Spleen (tissue), 11 donors: ENCODE data around the gene PCBD1. TPM values are rescaled to one million over a fixed set of nuclear protein-coding genes. Genes with fewer than 3 reads are reported as not detected.
"Not testable (repeated sequence)": the region's sequence is repeated elsewhere in the genome, so short reads cannot be mapped to it uniquely, and the experiment has no call there.

Experiments
- DNase-seq: peaks from one replicate; pipeline ENCODE4 v3.0.0-alpha.2; 2020
- H3K27ac ChIP-seq, 8 donors: fragments of 200-600 bp; sonication (generic) in 7 of 8; 1 replicate in 4 of 8; 2 replicates in 4 of 8; pipeline versions ENCODE4 v1.5.0 to v1.8.0; 2016 to 2021; ENCODE audit warnings: inconsistent platforms in 4 of 8, mild to moderate bottlenecking in 4 of 8, moderate library complexity in 1 of 8
- H3K27me3 ChIP-seq, 7 donors: fragments of 200-600 bp; sonication (generic) in 6 of 7; replicated peaks in 1 of 7; 1 replicate in 4 of 7; 2 replicates in 3 of 7; pipeline versions ENCODE4 v1.5.0 to v1.8.0; 2016 to 2021; ENCODE audit warnings: inconsistent platforms in 3 of 7, mild to moderate bottlenecking in 1 of 7
- H3K36me3 ChIP-seq, 6 donors: fragments of 200-600 bp; sonication (generic) in 5 of 6; 1 replicate in 4 of 6; 2 replicates in 2 of 6; pipeline versions ENCODE4 v1.5.0 to v1.8.0; 2016 to 2021; ENCODE audit warnings: inconsistent platforms in 2 of 6
- H3K4me1 ChIP-seq, 6 donors: fragments of 200-600 bp; sonication (generic) in 5 of 6; 1 replicate in 3 of 6; 2 replicates in 3 of 6; pipeline versions ENCODE4 v1.5.0 to v1.8.0; 2016 to 2021; ENCODE audit warnings: inconsistent platforms in 3 of 6
- H3K4me3 ChIP-seq, 8 donors: fragments of 200-600 bp; sonication (generic) in 7 of 8; 1 replicate in 4 of 8; 2 replicates in 4 of 8; pipeline versions ENCODE4 v1.5.0 to v1.8.0; 2016 to 2021; ENCODE audit warnings: inconsistent platforms in 4 of 8, mild to moderate bottlenecking in 4 of 8, moderate library complexity in 2 of 8
- H3K9me3 ChIP-seq, 8 donors: fragments of 200-600 bp; sonication (generic) in 7 of 8; 1 replicate in 4 of 8; 2 replicates in 4 of 8; pipeline versions ENCODE4 v1.5.0 to v1.8.0; 2016 to 2021; ENCODE audit warnings: inconsistent platforms in 4 of 8
- CTCF ChIP-seq, 11 experiments: fragments of 200-600 bp in 7 of 11; fragments of 450-650 bp in 4 of 11; sonication (generic) in 4 of 11; IDR thresholded peaks in 8 of 11; conservative IDR thresholded peaks in 3 of 11; 1 replicate in 7 of 11; 2 replicates in 4 of 11; pipeline versions ENCODE4 v1.4.0 to v1.8.0; 2016 to 2021; ENCODE audit warnings: antibody characterized with exemption in 11 of 11, inconsistent platforms in 4 of 11, mild to moderate bottlenecking in 1 of 11
- POLR2A ChIP-seq, 3 donors: fragments of 450-650 bp; IDR thresholded peaks; one replicate each; pipeline ENCODE4 v1.5.1; 2017; ENCODE audit warnings: antibody characterized with exemption in 3 of 3, mild to moderate bottlenecking in 1 of 3
- POLR2AphosphoS5 ChIP-seq, 3 donors: sonication (generic); formaldehyde crosslinking; IDR thresholded peaks; one replicate each; pipeline ENCODE4 v1.5.1; 2017; ENCODE audit warnings: antibody characterized with exemption in 3 of 3
- WGBS, 5 donors: extraction: QIAGEN DNeasy Blood & Tissue Kit in 3 of 5; methylation state at CpG; one replicate each; pipeline versions ENCODE4 v1.1.5 to v1.1.7; 2013 to 2018; 5-methylcytosine and 5-hydroxymethylcytosine counted together
- intact Hi-C: fragments of 100-400 bp; cut with DNase I; formaldehyde crosslinking; loops from one replicate; pipeline ENCODE4 v1.15.0; 2023; ENCODE audit warnings: low total_unique reads
- polyA plus RNA-seq, 3 donors: library from polyadenylated mRNA; stranded (reverse); fragments of 200-250 nt; gene quantifications; one replicate each; pipeline ENCODE4 v1.2.1, GENCODE V29; 2013
- total RNA-seq, 7 donors: library from RNA; depleted of rRNA in 3 of 7; stranded (reverse); fragments of >200 nt in 3 of 7; fragmentation: NEBNext Ultra II Directional in 4 of 7; extraction: Animal tissue kit (Norgen Biotek cat#: 25700) in 4 of 7; gene quantifications; one replicate each; pipeline versions ENCODE4 v1.1.0 to v1.2.1, GENCODE V29; 2016 to 2021
- donor health status: healthy with polysubstance abuse.
- donor health status: DM: no; HTN: no; CAD: no; lungs with moderate emphysema.
- donor health status: DM: no; HTN: no; CAD: no.
- donor health status: Bipolar disorder and iron deficiency.
- donor health status: healthy.
- donor health status: DM: no; HTN: no; CAD: no.
- donor health status: DM: yes; HTN: yes; CAD: no.

Gene PCBD1
- total and polyA plus RNA-seq, 10 donors: 24.5 to 45.6 (median 30.7) TPM

DNA sequence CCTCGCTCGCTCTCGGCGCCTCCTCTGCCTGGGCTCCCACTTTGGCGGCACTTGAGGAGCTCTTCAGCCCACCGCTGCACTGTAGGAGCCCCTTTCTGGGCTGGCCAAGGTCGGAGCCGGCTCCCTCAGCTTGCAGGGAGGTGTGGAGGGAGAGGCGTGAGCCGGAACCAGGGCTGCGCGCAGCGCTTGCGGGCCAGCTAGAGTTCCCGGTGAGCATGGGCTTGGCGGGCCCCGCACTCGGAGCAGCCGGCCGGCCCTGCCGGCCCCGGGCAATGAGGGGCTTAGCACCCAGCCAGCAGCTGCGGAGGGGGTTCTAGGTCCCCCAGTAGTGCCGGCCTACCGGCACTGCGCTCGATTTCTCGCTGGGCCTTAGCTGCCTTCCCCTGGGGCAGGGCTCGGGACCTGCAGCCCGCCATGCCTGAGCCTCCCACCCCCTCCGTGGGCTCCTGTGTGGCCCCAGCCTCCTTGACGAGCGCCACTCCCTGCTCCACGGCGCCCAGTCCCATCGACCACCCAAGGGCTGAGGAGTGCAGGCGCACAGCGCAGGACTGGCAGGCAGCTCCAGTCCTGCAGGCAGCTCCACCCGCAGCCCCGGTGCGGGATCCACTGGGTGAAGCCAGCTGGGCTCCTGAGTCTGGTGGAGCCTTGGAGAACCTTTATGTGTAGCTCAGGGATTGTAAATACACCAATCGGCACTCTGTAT lies 26.7 kb downstream of the PCBD1 start:
- H3K27me3 ChIP-seq, H3K9me3 ChIP-seq, H3K27ac ChIP-seq, H3K4me3 ChIP-seq, intact Hi-C loops, DNase-seq: not testable (repeated sequence)
- peaks cover 0 to 71% (median 41%) of the 10 kb centered on the region in 6 donors for H3K36me3 ChIP-seq
- 97 to 99% (median 97%) methylated on average over 15 to 42 of the region's 42 CpGs for WGBS, 5 donors
- peaks cover 0 to 19% (median 0%) of the 10 kb centered on the region in 6 donors for H3K4me1 ChIP-seq
- peak in 1 of 3 donors; percentile 18 for TF ChIP-seq POLR2AphosphoS5 (IDR thresholded peaks at IDR 0.05)

DNA sequence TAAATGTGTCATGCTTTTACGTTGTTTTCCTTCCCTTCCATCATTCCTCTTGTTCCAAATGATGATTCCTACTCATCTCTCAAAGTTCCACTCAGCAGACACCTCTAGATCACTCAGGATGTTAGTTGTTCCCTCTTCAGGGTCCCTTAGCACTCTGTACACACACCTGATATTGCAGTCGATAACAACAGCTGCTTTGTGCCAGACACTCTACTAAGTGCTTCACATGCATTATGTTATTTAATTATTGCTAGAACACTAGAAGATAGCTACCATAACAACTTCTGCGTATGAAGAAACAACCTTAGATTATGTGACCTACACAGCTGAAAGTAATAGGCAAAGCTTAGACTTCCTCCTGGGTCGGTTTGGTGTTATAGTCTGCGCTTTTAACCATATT lies 29.6 kb downstream of the PCBD1 start:
- DNase-seq: no peak
- H3K27ac ChIP-seq: no peak overlapping the region
- intact Hi-C loops: no loop called here
- TF ChIP-seq POLR2A (IDR thresholded peaks at IDR 0.05) (no peak), POLR2AphosphoS5 (IDR thresholded peaks at IDR 0.05) (no peak), CTCF (IDR thresholded peaks at IDR 0.05 in 8 of 11, conservative IDR thresholded peaks at IDR 0.05 in 3 of 11) (no peak)
- peaks cover 0 to 98% (median 52%) of the 10 kb centered on the region in 6 donors for H3K36me3 ChIP-seq
- 81 to 95% (median 92%) methylated on average over 5 of the region's 5 CpGs for WGBS, 5 donors
- H3K4me1 ChIP-seq: peaks cover 0 to 17% (median 0%) of the 10 kb centered on the region in 6 donors
- H3K4me3 ChIP-seq: no peak overlapping the region
- no peaks in the 10 kb centered on the region for H3K27me3 ChIP-seq
- H3K9me3 ChIP-seq: no peaks in the 10 kb centered on the region

- H3K27me3 ChIP-seq: no peaks in the 10 kb centered on the region
- H3K4me1 ChIP-seq: peaks cover 0 to 11% (median 0%) of the 10 kb centered on the region in 6 donors
- intact Hi-C loops: no loop called here
- H3K4me3 ChIP-seq: no peak overlapping the region
- no peak for TF ChIP-seq POLR2AphosphoS5 (IDR thresholded peaks at IDR 0.05)
- TF ChIP-seq POLR2A (IDR thresholded peaks at IDR 0.05): no peak
- no peak for TF ChIP-seq CTCF (IDR thresholded peaks at IDR 0.05 in 8 of 11, conservative IDR thresholded peaks at IDR 0.05 in 3 of 11)
- H3K27ac ChIP-seq: no peak overlapping the region
- WGBS, 5 donors: 53 to 76% (median 65%) methylated on average over 2 of the region's 2 CpGs
- no peaks in the 10 kb centered on the region for H3K9me3 ChIP-seq
- no peak for DNase-seq
- peaks cover 0 to 98% (median 51%) of the 10 kb centered on the region in 6 donors for H3K36me3 ChIP-seq
These were observed 31.9 kb downstream of the PCBD1 start for GRCh38 chr10:70856454-70856853.

GRCh38 chr10:70853457-70853856 lies 34.9 kb downstream of the PCBD1 start:
- Histone ChIP-seq H3K9me3 (no peaks in the 10 kb centered on the region), H3K4me3 (no peak overlapping the region), H3K36me3 (peaks cover 0 to 94% (median 34%) of the 10 kb centered on the region in 6 donors), H3K27me3 (no peaks in the 10 kb centered on the region), H3K27ac (no peak overlapping the region), H3K4me1 (peaks cover 0 to 11% (median 0%) of the 10 kb centered on the region in 6 donors)
- TF ChIP-seq CTCF (IDR thresholded peaks at IDR 0.05 in 8 of 11, conservative IDR thresholded peaks at IDR 0.05 in 3 of 11) (no peak), POLR2AphosphoS5 (IDR thresholded peaks at IDR 0.05) (no peak), POLR2A (IDR thresholded peaks at IDR 0.05) (no peak)
- intact Hi-C loops: no loop called here
- 77 to 88% (median 86%) methylated on average over 1 of the region's 1 CpG for WGBS, 5 donors
- DNase-seq: no peak
